ENCODE data around the gene SYNE3.

DNA sequence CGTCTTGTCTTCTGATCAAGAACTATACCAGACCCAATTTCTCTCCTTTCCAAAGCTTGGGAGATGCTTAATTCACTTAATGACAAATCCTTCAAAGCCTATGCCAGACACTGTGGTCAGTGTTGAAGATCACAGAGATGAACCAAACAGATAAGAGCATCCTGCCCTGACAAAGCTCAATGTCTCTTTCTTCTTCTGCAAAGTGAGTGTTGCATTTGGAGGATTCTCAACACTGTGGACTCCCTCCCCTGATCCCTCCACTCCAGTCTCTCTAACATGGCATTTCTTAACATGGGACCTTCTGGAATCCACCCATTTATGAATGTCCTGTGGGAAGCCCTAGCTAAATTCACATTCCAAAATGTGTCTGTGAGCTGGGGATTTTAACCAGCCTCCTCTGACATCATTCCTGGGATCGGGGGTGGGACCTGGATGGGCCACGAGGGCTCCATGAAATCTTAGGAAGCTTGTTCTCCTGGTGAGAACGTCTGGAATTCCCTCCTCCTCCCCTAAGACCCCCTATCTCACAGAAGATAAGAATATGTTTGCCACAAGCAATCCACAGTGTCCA is 20.3 kb downstream of the SYNE3 start:
- TF ChIP-seq, protein P1, sequence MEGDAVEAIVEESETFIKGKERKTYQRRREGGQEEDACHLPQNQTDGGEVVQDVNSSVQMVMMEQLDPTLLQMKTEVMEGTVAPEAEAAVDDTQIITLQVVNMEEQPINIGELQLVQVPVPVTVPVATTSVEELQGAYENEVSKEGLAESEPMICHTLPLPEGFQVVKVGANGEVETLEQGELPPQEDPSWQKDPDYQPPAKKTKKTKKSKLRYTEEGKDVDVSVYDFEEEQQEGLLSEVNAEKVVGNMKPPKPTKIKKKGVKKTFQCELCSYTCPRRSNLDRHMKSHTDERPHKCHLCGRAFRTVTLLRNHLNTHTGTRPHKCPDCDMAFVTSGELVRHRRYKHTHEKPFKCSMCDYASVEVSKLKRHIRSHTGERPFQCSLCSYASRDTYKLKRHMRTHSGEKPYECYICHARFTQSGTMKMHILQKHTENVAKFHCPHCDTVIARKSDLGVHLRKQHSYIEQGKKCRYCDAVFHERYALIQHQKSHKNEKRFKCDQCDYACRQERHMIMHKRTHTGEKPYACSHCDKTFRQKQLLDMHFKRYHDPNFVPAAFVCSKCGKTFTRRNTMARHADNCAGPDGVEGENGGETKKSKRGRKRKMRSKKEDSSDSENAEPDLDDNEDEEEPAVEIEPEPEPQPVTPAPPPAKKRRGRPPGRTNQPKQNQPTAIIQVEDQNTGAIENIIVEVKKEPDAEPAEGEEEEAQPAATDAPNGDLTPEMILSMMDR (IDR thresholded peaks at IDR 0.05; ENCODE audit: insufficient read depth, low read length) = no peak
- TF ChIP-seq POLR2AphosphoS5 (IDR thresholded peaks at IDR 0.05; ENCODE audit: low read depth) = no peak
- no peak for TF ChIP-seq GABPA (IDR thresholded peaks at IDR 0.05; ENCODE audit: low read depth)
- no peak for TF ChIP-seq REST (IDR thresholded peaks at IDR 0.05; ENCODE audit: insufficient replicate concordance, low read depth)
- no peak for TF ChIP-seq SPI1 (IDR thresholded peaks at IDR 0.05; ENCODE audit: borderline replicate concordance, low read depth)

Measured in HL-60 (cell line).